GM21360 (cell line): Measurements from ENCODE around the gene CDH22.

ENCODE experiments used
- ATAC-seq: cut with Tn5 transposase; IDR thresholded peaks from one replicate; pipeline ENCODE4 v1.9.1; 2021; ENCODE audit warnings: mild to moderate bottlenecking, moderate library complexity; ENCODE audit not compliant: unreplicated experiment

CDH22 gene

DNA sequence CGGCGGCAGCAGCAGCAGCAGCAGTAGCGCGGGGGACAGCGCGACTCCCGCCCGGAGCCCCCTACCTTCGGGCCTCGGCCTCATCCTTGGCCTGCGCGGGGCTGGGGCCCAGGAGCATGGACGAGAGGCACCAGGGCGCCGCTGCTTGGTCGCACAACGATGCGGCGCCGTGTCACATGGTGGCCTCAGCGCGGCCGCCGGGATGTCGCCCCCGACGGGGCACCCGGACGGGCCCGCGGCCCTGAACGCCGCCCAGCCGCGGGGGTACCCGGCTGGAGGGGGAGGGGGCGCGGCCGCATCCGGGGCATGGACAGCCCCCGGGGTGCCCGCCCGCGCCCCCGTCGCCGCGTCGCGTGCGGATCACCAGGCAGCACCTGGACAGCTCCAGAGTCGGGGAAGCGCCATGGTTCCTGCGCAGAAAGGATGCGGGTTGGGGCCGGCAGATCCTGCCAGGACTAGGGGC, 57.1 kb downstream of the CDH22 start:
- no peak for ATAC-seq

DNA sequence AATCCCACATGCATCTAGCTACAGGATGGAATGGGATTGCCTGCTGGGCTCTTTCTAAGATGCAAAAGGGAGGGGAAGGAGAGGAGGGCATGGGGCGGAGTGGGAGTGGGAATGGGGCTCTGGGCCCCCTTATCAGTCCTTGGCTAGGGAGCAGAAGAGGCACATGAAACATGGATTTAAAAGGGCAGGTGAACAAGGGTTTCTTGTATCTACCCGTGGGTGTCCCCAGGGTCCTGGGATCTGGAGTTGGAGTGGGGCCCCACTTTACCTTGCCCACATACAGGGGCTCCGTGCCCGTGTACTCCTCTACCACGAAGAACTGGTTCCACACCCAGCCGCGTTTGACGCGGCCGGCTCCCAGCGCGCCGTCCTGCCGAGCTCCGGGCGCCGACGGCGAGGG, 57.5 kb downstream of the CDH22 start:
- ATAC-seq = no peak

DNA sequence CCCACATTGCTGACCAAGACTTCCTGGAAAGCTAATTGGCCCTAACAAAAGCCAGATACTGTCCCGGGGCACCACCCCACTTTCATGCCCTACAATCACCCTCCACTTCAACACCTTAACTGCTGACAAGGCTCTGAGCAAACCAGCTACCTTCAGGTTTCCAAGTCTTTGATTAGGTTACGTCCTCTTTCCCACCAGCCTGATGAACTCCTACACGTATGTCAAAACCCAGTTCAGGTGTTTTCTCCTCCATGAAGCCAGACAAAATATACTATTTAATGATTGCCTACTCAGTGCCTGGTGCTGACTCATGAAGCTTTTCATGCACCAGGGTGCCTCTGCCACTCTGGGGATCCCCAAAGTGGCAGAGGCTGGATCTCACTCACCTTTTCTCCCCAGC, 58.6 kb downstream of the CDH22 start:
- no peak for ATAC-seq

DNA sequence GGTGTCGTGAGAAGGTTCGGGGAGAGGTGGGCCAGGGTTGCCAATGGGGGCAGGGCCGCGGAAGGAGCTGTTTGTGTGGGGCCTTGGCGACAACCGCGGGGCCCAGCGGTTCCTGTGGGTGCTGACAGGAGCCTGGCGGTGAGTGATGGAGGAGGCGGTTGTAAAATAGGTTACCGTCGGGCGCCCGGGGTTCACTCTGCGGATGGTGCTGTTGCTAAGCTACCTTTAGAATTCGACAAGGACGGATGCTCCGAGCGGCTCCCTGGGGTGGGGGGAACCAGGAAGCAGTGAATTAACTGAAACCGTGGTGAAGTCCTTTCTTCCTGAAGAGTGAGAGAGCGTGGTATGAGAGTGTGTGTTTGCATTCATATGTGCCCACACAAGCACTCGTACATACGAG, 61.7 kb downstream of the CDH22 start:
- no peak for ATAC-seq

DNA sequence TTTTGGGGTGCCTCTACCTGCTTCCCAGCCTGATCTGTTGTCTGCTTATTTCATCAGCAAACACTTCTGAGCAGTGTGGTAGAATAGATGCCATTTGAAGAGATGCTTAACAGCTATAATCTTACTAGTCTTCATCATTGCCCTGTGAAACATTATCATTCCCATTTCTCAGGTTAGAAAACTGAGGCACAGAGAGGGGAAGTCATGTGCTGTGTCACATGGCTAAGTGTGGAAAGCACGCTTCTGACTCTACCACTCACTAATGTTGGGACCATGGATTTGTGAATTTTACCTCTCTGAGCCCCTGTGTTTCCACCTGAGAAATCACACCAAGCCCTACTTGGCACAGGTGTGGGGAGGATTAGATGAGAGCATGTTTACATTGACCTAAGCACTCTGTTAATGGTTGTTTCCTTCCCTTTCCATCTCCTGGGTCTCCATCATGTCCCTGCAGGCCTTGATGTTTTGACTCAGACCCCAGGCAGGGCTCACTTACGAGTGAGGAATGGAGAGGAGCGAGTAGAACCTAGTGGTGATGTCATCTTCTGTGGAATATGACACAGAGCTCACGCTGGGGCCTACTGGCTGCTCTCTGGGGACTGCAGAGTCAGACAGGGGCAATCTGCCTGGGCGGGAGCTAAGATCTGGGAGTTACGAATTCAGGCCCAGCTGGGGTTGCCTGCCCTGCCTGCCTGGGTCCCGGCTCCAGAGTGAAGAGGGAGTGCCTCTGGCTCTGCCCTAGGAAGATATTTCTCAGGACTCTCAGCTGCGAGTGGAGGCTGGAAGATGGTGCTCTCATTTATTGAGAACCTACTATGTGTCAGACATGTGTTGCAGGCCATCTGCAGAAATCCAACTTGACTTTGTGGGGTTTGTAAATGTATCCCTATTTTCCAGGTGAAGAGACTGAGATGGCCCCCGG, 64.3 kb downstream of the CDH22 start:
- no peak for ATAC-seq

DNA sequence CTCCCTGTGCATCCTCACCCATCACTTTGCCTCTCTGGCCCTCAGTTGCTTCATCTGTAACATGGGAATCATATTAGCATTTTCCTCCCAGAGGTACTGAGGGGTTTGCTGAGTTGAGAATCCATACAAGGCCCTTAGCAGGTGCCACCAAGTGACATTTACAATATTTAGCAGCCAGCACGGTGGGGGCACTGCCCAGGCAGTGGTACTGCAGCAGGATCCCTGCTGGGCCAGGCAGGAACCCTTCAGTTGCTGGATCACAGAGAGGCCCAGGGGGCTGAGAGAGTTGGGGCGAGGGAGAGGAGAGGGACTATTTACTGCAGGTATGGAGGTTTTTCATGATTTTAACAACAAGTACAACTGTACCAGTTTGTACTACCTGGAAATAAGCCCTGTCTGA, 65.9 kb downstream of the CDH22 start:
- ATAC-seq = no peak

DNA sequence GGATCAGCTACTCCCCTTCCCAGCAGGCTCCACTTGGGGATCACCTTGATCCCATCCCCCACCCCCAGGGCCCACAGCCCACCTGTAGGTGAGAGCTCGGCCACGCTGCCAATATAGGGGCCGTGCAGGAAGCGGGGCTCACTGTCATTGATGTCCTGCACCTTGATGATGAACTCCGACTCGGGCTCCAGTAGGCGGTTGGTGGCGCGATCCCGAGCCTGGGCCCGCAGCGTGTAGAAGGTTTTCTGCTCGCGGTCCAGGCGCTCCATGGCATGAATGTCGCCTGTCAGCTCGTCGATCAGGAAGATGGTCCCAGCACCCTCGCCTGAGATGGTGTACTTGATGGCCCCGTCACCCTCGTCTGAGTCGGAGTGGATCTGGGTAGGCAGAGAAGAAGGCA, 67.4 kb downstream of the CDH22 start:
- ATAC-seq = no peak

DNA sequence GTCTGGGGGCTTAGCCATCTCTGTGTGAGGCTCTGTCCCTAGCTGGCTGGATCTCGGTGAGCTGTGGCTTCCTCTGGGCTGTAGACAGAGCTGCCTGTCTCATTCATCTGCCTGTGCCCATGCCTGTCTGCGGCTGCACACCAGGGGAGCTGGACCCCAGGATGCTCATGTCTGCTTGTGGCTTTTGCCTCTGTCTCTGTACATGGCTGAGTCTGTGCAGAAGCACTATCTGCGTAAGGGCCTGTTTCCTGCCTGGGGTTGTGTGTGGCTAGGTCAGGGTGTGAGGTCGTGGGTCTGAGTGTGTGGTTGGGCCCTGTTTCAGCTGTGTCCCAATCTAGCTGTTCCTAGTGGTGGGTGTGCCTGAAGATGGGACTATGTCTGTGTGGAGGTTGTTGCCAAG, 68.2 kb downstream of the CDH22 start:
- no peak for ATAC-seq

DNA sequence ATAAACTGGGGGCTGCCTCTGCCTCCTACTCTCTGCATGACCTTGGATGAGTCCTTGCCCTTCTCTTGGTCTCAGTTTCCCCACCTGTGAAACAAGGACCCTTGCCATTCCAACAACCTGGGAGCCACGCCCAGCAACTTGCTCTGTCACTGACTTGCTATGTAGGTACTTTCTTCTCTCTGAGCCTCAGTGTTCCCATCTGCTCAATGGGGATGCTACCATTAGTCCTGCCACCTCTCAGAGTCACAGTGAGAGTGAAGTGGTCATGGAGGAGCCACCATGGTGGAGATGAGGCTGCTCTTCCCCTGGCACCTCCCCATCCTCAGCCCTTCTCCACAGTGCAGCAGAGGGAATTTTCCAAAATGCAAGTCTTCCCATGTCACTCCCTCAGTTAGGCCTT, 70.6 kb downstream of the CDH22 start:
- no peak for ATAC-seq

DNA sequence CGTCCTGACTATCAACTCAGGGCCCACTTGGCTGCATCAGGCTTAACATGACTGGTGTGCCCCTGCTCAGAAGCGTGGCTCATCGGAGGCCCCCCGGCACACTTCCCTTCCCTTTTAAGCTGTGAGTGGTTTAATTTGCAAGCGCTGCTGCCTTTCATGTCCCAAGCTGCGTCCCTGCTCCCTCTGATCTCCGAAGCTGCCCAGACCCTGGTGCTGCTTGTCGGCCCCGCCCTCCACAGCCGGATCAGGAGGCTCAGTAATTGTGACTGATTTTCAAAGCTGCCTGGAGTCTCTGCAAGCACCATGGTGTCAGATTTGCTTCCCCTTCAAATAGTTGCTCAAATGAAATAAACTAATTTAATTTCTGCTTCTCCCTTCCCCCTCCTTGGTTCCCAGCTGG, 71.1 kb downstream of the CDH22 start:
- no peak for ATAC-seq

DNA sequence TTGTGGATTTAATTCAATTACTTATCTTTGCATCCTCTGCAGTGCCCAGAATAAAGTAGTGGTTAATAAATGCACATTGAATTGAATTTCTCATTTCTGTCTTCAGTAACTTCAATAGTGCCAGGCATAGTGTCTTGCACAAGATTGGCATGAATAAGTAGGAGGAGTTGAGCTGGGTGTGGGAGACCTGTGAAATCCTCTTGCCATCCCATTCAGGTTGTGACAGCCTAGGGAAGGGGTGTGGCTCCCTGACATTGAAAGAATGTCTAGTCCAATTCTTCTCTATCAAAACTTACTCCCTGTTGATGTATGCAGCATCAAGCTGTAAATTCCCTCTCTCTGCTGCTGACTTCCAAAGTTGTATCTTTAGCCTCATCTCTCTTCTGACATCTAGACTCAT, 73.2 kb downstream of the CDH22 start:
- no peak for ATAC-seq

DNA sequence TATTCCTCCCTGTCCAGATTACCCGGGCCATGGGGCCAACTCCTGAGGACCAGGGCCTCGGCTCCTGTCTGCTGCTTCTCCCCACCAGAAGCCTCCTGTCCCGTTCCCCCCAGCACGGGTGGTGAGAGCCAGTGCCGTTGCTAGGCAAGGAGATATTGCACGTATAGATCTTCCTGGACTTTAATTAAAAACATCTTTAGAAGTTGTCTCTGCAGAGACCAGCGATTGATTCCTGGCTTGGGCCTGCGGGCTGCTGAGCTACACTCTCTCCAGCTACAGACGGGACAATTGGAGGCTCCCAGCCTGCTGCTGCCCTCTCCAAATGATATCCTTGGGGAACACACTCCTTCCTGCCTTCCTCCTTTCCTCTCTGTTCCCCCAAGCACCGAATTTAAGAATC, 74.6 kb downstream of the CDH22 start:
- ATAC-seq = no peak

DNA sequence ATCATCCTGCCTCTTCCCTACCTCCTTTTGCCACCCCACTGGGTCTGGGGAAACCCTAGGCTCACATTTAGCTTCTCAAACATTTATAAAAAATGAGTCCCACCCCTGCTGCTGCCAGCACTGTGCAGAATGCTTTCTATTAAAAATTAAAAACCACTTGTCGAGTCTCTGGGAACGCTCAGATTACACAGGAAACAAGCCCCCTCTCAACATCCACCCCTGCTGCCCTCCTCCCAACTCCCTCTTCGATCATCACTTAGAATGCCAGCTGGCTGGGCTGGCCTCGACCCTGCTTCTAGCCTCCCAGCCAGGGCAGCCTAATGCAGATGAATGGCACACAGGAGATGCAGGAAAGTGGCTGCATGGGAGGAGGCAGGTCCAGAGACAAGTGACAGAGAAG, 75.8 kb downstream of the CDH22 start:
- no peak for ATAC-seq

DNA sequence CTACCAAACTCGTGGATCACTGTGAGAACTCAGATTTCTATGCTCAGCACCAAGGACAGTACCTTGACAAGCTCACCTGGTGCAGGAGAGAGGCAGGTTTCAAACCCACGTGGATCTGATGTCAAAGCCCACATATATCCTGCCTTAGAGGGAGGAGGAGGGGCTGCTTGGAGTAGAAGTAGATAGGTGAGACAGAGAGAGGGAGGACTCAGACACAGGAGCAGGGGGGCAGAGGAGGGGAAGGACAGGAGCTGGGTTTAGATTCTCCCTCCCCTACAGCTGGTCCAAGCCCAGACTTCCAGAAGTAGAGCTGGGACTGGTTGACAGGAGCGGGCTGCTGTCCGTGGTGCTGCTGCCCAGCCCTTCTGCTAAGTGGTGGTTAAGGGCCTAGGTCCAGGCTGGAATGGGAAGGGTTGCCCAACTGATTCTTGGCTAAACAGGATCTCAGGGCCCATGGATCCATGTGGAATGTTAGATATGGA, 77.5 kb downstream of the CDH22 start:
- no peak for ATAC-seq

DNA sequence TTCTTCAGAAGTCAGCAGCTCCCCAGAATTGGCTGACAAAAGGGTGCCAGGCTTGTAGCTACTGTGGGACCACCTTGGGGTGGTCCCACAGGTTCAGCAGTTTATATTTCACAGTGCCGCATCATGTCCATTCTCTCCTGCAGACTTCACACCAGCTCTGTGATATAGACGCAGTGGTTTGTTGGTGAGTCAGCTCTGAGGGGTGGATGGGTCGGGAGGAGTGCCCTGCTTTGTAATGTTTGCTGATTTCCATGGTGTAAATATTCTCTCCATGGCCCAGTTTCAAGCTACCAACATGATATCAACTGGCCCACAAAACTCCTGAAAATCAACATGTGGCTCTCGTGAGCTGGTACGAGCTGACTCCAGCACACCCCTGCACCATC, 78.2 kb downstream of the CDH22 start:
- no peak for ATAC-seq

DNA sequence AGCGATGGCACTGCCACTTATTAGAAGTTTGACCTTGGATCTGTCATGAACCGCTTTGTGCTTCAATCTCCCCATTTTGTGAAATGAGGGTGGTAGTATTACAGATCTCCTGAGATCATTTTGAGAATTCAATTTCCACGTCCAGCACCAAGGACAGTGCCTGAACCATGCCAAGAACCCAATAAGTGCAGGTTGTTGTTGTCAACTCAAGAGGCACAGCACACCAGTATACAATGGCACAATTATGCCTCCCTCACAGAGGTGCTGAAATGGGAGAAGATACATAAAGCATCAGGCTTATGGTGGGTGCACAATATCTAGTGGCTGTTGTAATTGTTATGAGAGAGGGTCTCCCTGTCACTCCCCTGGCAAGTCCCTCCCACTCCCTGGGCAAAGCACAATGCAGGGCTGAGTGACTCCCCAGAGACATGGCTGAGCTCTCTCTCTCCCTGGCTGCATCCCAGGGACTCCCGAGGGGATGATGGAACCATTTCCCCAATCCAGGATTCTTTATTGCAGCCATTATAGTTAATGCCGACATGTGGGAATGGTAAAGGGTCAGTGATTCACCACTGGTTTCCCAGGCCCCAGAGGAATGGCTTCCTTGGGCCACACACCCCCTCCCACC, 78.7 kb downstream of the CDH22 start:
- ATAC-seq = no peak

DNA sequence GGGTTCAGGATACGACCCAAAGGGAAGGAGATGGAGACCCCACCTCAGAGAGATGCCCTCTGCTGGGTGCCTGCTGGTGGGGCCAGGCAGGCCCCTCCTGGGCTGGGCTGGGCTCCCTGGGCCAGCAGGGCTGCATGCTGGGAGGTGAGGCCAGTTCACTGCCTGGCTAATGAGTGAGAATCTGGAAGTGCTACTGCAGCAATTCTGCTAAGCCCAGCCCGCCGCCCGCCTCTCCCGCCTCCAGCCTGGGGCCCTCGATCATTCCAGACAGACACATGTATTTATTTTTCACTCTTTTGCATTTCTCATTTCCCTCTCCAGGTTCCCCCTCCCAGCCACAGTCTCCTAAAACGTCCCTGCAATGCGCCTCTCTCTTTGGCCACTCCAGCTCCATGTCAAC, 79.6 kb downstream of the CDH22 start:
- ATAC-seq = no peak

DNA sequence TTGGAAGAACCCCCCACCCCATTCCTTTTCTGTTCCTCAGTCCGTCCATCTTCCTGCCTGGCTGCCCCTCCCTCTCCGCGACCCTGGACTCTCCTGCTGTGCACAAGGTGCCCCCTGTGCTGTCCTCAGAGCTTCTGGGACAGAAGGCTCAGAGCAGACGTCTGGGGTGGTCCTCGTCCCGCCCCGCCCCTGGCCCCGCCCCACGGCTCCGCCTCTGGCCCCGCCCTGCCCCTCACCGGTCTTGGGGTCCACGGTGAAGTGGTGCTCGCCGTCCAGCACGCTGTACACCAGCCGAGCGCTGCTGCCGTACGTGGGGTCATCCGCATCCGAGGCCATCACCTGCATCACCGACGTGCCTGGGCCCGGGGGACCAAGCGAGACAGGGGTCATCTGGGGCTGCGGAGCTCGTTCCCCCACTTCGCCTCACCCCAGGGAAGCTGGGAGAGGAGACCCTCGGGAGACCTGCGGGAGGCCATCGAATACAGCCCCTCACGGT, 81.0 kb downstream of the CDH22 start:
- ATAC-seq = no peak

DNA sequence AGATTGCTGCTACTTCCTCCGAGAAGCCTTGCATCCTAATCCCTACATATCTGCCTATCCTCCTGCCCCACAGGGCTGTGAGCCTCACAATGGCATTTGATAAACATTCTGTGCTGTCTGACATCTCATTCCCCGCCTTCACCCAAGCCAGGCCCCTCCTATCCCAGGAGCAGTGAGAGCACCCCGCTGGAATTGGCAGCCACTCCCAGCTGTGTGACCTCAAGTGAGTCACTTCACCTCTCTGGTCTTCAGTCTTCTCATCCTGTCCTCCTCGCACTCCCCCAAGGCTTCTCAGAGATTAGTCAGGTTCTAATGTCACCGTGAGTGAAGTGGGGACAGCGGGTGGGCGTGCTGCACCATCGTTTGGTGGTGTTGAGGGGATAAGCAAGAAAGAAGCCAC, 81.7 kb downstream of the CDH22 start:
- no peak for ATAC-seq

DNA sequence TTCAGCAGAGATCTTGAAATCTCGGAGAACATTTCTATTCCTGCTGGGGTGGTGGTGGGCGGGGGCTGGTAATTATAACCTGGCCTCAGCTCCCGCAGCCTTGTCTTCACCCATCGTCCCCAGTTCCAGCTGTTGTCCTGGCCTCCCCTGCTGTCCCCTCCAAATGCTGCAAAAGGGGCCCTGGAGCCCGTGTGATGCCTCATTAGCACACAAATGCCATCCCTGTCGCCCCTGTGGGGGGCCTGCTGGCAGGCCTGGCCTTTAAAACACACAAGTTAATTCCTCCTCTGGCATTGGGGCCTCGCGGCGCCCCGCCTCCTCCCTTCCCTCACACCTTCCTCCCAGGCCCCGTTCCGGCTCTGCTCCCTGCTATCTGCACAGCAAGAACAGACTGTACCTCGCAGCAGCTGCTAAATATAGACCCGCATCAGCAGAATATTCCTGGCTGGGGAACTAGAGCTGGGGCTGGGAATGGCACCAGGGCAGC, 85.7 kb downstream of the CDH22 start:
- no peak for ATAC-seq

DNA sequence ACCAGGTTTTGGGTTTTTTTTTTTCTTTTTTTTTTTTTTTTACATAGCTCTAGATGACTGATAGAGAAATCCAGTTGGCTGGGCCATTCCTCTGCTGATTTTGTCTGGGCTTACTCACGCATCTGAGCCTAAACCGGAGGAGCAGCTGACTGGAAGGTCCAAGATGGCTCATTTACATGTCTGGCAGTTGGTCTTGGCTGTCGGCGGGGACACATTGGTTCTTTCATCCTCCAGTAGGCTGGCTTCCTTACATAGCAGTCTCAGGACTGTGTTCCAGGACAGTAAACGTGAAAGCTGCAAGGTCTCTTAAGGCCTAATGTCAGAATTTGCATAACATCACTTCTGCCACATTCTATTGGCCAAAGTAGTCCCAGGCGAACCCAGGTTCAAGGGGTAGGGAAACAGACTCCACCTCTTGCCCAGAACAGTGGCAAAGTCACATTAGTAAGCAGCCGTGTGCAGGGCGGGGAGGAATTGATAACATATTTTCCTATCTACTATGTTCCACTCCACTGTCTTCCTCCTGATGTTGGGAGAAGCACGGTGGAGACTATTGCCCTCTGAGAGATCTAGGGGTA, 87.0 kb downstream of the CDH22 start:
- no peak for ATAC-seq
